GM21723 (cell line): Measurements from ENCODE around the gene USP32.

Source experiments
- ATAC-seq: cut with Tn5 transposase; IDR thresholded peaks from one replicate; pipeline ENCODE4 v1.9.1; 2021; ENCODE audit warnings: mild to moderate bottlenecking, moderate library complexity; ENCODE audit not compliant: unreplicated experiment

USP32 gene

DNA sequence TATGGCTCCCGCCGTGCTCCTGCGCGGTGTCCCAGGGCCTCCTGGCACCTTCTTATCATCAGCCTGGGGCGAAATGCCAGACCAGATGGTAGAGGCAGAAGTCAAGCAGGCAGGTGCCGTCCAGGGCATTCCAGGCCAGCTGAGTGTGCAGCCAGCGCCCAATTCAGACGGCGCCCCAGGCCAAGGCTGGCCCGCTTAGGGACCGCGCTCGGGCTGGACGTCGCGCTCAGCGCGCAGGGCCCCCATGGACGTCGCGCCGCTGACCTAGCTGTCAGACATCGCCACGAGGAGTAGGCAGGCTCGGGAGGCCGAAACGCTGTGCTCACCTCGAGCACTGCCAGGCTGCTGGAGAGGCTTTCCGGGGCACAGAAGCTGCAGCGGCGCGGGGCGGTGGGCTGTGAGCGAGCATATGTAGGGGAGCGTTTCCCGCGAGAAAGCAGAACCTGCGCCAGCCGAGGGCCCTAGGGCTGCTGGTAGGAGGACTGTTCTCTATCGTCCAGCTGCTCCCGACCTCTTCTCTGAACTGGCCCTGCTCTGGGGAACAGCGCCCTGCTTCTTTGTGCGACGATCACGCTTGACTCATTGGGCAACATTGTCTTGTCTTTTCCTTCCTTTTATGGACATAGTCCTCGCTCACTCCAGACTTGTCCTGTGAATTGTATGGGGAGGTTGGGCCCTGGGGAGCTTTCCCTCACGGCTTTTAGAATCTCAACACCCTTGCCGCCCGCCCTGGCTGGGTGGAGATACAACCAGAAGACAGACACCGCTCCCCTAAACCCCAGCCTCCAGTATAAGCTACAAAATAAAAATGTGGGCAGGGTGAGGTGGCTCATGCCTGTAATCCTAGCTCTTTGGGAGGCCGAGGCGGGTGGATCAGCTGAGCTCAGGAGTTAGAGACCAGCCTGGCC lies 250.6 kb downstream of the USP32 start:
- no peak for ATAC-seq

DNA sequence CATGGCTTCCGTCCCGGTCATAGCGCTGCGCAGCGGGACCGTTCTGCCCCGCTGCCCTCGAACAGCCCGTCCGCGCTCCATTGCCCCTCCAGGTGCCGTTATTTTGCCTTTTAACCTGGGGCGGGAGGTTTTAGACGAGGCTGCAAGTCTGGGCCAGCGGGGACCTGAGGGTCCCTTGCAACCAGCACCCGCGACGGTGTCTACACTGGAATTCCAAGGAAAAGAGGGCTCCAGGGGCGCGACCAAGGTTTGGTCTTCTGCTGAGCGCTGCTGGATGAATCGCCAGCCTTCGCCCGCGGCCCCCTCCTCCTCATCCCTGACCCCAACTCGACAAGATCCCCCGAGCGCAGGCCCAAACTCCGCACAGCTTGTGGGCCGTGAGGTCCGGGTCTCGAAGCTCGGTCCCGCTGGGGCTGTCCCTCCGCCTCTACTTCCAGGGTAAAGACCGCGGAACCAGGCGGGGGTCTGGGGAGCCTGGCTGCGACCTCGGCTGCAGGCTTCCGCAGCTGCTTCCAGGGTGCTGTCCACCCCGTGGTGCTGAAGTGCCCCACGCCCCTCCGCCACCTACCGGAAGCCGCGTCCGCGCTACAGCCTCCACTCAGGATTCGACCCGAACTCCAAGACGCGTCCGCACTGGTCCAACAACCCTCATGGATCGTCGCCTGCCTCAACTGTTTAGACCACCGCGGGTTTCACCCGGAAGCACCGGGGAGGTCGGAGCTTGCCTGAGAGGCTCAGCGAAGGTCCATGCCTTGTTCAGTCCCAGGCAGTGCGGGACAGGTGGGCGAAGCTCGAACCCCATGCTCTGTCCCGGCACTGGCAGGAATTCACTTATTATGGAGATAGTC lies 252.3 kb downstream of the USP32 start:
- no peak for ATAC-seq

DNA sequence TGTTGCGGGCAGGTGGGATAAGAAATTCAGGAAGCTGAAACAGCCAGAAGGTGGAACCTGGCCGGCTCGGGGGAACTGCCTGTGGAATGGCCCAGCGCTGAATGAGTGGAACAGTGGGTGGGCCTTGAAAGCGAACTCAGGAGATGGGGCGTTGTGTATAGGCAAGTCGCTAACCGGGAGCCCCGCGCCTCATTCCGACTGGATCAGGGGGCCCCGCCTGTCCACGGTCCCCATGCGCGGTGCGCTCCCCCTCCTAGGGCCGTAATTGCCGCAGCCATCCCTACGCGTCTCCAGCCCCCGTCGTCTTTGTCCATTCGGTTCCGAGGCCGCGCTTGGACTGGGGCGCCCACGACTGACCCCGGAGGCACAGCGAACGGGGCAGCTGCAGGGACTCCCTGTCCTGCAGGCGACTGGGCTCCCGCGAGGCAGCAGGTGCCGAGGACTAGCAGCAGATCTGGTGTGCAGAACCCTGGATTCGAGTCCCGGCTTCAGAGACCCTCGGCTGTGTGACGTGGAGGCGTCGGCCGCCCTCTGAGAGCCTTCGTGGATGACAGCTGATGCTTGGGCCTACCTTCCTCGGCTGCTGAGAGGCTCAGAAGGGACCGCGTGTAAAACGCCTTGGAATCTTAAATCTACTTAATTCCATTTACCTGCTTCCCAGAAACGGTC lies 253.0 kb downstream of the USP32 start:
- ATAC-seq: no peak

DNA sequence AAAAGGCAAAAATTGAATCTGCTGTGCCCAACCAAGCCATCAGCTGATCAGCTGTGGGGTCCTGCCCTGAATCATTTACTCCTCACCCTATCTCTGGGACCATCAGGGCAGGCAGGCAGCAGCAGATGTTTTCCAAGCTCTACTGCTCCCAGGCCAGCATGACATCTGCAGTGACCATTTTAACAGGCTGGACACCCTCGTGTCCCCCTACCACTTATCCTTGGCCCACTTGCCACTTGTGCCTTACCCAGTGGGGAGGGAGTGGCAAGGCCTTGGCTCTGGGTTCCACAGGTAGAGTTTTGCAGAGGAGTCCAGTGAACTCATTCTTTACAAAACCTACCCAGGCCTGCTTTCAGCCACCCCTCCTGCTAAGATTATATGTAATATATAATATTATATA lies 254.2 kb downstream of the USP32 start:
- ATAC-seq: no peak

DNA sequence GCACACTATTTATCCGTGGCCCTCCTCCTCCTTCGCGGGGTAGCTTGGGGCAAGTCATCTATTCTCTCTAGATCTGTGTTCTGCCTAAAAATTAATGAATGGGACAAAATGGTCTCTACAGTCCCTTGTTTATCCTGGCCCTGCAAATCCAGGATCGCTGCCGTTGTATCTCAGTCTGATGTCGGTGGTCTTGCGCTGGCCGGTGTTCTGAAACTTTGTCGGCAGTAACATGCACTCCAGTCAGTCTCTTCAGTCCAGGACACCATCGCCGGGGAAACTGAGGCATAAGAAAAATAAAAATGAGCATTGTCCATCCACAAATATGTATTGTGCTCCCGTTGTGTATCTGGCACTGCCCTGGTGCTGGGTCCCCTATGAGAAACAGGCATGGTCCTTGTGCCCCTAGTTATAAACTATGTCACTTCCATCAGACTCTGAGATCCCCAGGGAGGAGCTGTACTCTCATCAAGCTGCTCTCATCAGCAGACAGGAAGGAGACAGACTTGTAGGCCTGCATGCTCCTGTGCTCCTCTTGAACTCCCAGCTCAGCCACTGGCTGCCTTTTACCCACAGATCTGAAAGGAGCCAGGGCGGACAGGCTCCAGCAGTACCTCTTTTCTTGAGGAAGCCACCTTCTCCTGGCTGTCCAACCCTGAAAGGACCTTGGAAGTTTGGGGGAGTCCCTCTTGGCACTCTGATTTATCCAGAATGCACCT lies 255.8 kb downstream of the USP32 start:
- no peak for ATAC-seq

DNA sequence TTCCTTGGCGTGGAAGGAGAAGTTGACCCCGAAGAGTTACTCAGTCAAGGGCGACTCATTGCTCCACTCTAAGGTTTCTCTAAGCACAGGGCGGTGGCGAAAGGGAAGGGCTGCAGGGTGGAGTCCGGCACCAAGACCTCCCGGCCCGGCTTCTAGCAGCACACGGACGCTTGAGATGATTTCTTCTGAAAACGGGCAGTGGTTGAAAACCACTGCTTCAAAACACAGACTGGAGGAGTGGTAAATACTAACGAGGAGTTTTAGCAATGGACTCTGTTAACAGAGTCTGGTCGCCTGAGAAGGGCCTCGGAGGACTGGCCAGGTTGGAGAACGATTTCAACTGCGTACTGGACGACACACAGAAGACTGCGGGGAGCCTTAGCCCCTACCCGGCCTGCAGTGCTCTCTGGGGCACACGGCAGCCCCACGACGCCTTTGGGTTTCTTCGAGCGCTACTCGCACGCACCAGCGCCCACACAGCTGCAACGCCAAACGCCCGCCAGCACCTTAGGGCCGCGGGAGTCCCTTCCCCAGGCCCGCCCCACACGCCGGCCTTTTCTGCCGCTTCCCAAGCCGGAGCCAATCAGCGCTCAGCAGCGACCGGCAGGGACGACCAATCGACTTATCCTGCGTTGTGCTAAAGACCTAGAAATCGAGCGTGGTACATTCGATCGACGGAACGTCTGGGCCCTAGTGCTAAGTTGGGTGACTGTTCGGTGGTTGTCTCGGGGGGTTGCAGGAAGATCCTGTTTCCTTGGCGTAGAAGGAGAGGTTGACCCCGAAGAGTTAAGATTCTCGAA lies 256.6 kb downstream of the USP32 start:
- ATAC-seq: peak; percentile 88

DNA sequence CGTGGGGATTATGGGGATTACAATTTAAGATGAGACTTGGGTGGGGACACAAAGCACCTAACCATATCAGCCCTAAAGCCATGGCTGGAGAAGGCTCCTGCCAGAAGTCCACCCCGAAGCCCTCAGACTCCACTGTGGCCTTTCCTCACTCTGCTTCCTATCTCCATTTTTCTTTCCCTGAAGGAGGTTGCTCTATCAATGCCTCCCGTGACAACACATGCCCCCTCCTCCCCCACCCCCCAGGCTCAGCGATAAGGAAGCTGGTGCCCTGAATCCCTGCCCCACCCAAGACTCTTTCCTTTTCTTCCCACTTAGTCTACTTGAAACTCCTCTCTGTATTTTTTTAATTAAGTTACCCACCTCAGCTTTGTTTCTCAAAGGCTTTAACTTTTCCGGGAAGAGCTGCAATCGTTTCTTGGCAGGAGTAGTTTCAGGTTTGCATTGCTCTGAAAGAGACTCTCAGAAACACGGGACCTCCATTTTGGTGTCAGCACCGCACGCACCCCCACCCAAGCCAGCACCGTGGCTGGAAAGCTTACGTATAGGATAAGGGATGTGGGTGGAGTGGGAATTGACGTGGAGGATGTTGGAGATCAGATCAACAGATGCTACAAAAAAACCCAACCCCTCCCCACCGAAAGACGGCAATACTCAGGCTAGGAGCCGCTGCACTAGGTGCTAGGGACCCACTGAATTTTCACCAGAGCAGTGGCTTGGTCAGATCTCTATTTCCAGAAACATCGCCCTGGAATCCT lies 257.4 kb downstream of the USP32 start:
- no peak for ATAC-seq

DNA sequence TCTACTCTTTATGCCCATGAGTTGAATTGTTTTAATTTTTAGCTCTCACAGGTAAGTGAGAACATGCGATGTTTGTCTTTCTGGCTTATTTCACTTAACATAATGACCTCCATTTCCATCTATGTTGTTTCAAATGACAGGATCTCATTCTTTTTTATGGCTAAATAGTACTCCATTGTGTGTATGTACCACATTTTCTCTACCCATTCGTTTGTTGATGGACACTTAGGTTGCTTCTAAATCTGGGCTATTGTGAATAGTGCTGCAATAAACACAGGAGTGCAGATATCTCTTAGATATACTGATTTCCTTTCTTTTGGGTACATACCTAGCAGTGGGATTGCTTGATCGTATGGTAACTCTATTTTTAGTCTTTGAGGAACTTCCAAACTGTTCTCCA lies 261.5 kb downstream of the USP32 start:
- ATAC-seq: no peak

DNA sequence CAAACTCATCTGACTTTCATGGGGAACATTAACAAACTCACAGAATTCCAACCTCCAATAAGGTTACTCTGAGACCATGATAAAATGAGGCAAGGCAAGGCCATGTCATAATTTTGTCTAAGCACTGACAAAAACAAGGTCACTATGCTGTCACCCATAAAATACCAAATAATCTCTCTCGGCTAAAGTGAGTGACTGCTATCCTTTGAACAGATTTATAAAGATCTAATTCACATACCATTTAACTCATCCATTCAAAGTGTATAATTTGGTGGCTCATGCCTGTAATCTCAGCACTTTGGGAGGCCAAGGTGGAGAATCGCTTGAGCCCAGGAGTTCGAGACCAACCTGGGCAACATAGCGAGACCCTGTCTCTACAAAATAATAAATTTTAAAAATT lies 262.8 kb downstream of the USP32 start:
- ATAC-seq: no peak
